HL-60 (cell line): ENCODE results near the gene MOGAT1.

Experiments used
- CTCF ChIP-seq: IDR thresholded peaks from one replicate; pipeline ENCODE4 v1.5.1; 2011; ENCODE audit warnings: low read length, control low read depth, inconsistent platforms; ENCODE audit not compliant: insufficient read depth
- POLR2AphosphoS5 ChIP-seq: IDR thresholded peaks from 2 replicates; pipeline ENCODE4 v1.6.1; 2012; ENCODE audit warnings: low read depth

- TF ChIP-seq CTCF (no peak), POLR2AphosphoS5 (no peak)
Observed at GRCh38 chr2:222713002-222713401, 41.5 kb downstream of the MOGAT1 start.
